GM18498 (cell line): Measurements from ENCODE around the gene CRYGS.

Source experiments
- ATAC-seq: cut with Tn5 transposase; IDR thresholded peaks from one replicate; pipeline ENCODE4 v1.9.1; 2021; ENCODE audit warnings: mild to moderate bottlenecking, moderate library complexity; ENCODE audit not compliant: unreplicated experiment

CRYGS gene

DNA sequence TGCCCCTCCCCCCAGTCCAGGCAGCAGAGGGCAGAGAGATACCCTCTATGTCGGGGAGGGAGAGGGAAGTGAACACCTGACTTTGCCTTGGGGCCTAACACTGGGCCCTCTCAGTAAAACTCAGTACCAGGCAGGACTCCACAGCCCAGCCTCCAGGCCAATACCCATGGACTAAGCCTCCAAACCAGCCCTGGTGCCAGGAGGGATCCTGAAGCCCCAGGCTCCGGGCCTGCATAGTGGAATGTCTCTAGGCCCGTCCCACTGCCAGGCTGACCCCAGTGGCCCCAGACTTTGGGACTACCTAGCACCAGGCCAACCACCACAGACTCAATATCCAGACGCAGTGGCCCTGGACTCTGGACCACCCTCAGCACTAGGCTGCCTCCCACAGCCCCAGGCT lies 46.6 kb downstream of the CRYGS start:
- ATAC-seq = no peak

DNA sequence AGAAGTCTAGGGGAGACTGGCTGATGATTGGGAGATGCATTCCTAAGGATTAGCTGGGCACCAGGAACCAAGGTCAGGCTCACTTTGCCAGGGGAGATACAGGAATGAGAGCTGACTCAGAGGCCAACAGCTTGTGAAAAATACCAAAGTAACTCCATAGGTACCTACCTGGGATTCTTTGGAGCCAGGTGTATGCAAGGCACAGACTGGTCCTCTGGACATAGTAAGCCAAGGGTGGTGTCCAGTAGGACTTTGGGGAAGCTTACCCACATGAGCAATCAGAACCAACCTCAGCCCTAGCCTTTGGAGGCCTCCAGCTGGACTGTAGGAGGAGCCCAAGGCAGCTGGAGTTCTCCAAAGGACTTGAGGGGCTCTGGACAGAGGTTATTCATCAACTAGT lies 47.5 kb downstream of the CRYGS start:
- no peak for ATAC-seq

DNA sequence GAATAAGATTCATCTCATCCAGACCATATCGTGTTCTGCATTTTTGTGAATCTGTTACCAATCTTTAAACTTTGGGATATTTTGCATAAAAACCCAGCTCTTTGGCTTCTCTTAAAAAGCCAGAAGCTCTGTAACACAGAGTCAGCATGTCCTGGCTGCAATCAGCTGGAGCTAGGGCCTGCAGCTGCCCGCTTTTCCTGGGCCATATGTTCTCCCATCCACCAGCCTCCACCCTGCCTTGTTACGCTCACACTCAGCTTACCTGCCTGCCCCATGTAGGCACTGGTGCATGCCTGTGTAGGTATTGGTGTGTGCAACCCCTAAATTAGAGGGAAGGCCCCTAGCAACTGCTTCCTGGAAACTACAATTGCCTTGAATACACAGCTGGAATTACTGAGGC lies 48.2 kb downstream of the CRYGS start:
- no peak for ATAC-seq

DNA sequence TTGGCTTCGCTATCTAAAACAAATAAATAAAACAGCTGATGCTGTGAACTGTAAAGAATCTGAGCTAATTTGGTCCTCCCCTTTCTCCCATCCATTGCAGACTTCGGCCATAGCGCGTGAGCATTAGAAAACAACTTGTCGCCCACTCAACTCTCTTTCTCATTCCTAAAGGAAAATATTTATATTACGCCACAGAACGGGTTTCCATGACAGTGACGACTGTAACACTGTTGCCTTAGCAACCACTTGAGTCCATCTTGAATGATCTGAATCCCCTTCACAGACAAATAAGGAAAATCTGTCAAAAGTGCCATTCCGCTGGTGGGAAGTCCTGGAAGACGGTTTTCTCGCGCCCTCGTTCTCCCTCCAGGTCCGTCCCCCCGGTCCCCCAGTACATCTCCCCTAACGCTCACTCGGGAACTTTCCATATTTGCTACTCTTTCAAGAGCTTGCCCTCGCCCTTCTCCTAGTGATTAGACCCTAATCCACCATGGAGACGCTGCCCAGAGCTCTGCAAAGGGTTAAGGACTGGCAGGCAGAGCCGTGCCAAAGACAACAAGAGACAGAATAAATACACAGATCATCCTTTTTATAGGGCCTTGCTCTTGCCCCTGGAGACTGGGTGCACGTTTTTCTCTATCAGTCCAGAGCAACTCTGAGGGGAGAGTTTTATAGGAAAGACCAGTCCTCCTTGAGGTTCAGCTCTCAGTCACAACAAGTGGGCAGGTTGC lies 50.5 kb downstream of the CRYGS start:
- ATAC-seq = no peak

DNA sequence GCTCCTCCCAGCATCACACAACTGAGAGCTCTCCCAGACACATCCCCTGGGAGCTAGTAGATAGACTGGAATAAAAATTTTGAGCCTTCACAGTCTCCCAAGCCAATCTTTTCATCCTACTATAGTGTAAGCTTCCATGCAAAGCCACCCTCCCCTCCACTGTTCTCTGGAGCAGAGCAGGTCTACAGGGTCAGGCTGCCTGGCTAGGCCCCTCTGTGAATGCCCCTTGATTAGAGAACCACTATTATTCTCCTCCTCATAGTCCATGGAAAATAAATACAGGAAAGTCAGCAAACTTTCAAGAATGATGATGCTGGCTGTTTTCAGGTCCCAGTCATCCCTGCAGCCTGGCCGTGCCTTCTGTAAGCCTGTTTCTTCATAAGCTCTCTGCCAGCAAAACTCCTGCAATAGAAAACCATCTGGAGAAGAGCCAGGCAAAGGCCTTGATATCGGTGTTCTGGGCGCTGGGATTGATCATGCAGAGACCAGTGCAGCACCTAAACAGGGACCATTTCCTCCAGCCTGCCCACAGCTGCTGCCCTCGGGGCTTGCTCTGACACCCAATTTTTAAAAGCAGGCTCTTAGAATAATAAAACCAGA lies 51.7 kb downstream of the CRYGS start:
- ATAC-seq = no peak

DNA sequence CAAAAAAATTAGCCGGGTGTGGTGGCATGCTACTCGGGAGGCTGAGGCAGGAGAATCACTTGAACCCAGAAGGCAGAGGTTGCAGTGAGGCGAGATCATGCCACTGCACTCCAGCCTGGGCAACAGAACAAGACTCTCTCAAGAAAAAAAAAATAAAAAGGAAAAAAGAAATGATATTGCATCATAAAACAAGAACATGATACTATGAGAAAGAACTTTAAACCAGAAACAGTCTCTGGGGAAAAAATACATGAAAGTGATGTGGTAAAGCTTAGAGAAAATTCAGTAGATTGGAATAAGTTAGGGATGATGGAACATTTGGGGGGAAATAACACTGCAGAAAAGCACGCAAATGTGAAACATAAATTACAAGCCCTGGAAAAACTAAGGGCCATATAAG lies 54.7 kb downstream of the CRYGS start:
- ATAC-seq = no peak
